Pancreas (tissue), 10 donors: ENCODE results near the gene KRT37. TPM values are rescaled to one million over a fixed set of nuclear protein-coding genes. Genes with fewer than 3 reads are reported as not detected.

Source experiments
- ATAC-seq, 4 donors: fragments of 200-7000 bp; cut with Tn5 transposase; one replicate each; pipeline versions ENCODE4 v1.8.0 to v1.9.1; 2020; ENCODE audit warnings: mild to moderate bottlenecking in 4 of 4, moderate library complexity in 4 of 4
- DNase-seq, 6 donors: peaks; one replicate each; pipeline ENCODE4 v3.0.0-alpha.2; 2020
- FAIRE-seq: peaks from 2 replicates; lab custom pipeline; 2012; peaks lifted over from hg19 to GRCh38; lab: Jason Lieb, UNC
- H3K27ac ChIP-seq, 4 donors: fragments of 200-600 bp; sonication (generic); 1 replicate in 3 of 4; 2 replicates in 1 of 4; pipeline versions ENCODE4 v1.5.0 to v1.8.0; 2020
- H3K27me3 ChIP-seq, 4 donors: fragments of 200-600 bp; one replicate each; pipeline ENCODE4 v1.8.0; 2021
- H3K36me3 ChIP-seq, 3 donors: fragments of 200-600 bp; sonication (generic) in 1 of 3; one replicate each; pipeline versions ENCODE4 v1.5.0 to v1.8.0; 2020 to 2021
- H3K4me1 ChIP-seq, 3 donors: fragments of 200-600 bp; one replicate each; pipeline ENCODE4 v1.8.0; 2021
- H3K4me3 ChIP-seq, 4 donors: fragments of 200-600 bp; sonication (generic) in 2 of 4; one replicate each; pipeline versions ENCODE4 v1.5.0 to v1.8.0; 2020 to 2021
- H3K9me3 ChIP-seq, 4 donors: fragments of 200-600 bp; one replicate each; pipeline ENCODE4 v1.8.0; 2021
- CTCF ChIP-seq, 4 donors: fragments of 200-600 bp; sonication (generic) in 3 of 4; IDR thresholded peaks; one replicate each; pipeline versions ENCODE4 v1.5.0 to v1.8.0; 2021; ENCODE audit warnings: antibody characterized with exemption in 4 of 4
- WGBS, 2 donors: extraction: QIAGEN DNeasy Blood & Tissue Kit; methylation state at CpG; one replicate each; pipeline ENCODE4 v1.1.7; 2013; 5-methylcytosine and 5-hydroxymethylcytosine counted together
- intact Hi-C, 3 donors: fragments of 100-400 bp; cut with DNase I; formaldehyde crosslinking; loops; one replicate each; pipeline versions ENCODE4 v1.11.1 to v1.14.2; 2022
- polyA plus RNA-seq, 2 donors: library from polyadenylated mRNA; stranded (reverse); fragments of 200-250 nt; gene quantifications; one replicate each; pipeline ENCODE4 v1.2.3, GENCODE V29; 2013
- total RNA-seq, 6 donors: library from RNA; stranded (reverse); fragmentation: NEBNext Ultra II Directional in 4 of 6; extraction: Animal tissue kit (Norgen Biotek cat#: 25700) in 4 of 6; gene quantifications; one replicate each; pipeline versions ENCODE4 v1.2.1 to v1.2.4, GENCODE V29; 2021 to 2023
- donor health status: healthy with polysubstance abuse.
- donor health status: DM: no; HTN: no; CAD: no; lungs with moderate emphysema.
- donor health status: DM: no; HTN: no; CAD: no.
- donor health status: control.
- donor health status: control.
- donor health status: Bipolar disorder and iron deficiency.
- donor health status: DM: yes; HTN: yes; CAD: no.
- donor health status: DM: no; HTN: no; CAD: no.
- donor health status: DM: no; HTN: no; CAD: no.
- donor health status: DM: yes; HTN: yes; CAD: no.

Gene KRT37
- total and polyA plus RNA-seq, 8 donors: not detected

DNA sequence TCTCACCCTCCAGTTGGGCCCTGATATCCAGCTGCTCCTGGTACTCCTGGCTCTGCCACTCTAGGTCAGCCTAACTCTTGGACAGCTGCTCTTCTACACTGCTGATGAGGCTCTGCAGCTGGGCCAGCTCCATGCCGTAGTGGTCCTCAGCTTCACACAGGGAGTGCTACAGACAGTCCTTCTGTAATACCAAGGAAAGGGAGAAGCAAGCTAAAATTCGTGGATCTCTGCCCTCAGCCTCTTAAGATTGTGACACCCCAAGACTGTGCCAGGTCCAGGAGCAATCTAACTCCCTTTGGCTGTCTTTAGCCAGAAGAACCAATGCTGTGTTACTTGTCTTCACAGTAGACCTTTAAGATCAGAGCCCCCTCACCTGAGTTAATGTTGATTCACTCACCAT lies 24.1 kb upstream of the KRT37 start:
- no peaks in the 10 kb centered on the region for H3K27me3 ChIP-seq
- no peaks in the 10 kb centered on the region for H3K4me1 ChIP-seq
- no peak for DNase-seq
- H3K4me3 ChIP-seq: no peak overlapping the region
- H3K9me3 ChIP-seq: no peaks in the 10 kb centered on the region
- ATAC-seq: no peak
- TF ChIP-seq CTCF (IDR thresholded peaks at IDR 0.05): no peak
- FAIRE-seq: no peak
- 31 to 48% methylated on average over 2 of the region's 2 CpGs for WGBS, 2 donors
- no peak overlapping the region for H3K27ac ChIP-seq
- no peaks in the 10 kb centered on the region for H3K36me3 ChIP-seq
- intact Hi-C loops: no loop called here

- TF ChIP-seq CTCF (IDR thresholded peaks at IDR 0.05): no peak
- FAIRE-seq (no peak), DNase-seq (no peak), ATAC-seq (no peak)
- no peaks in the 10 kb centered on the region for H3K4me1 ChIP-seq
- H3K27ac ChIP-seq: no peak overlapping the region
- H3K27me3 ChIP-seq: no peaks in the 10 kb centered on the region
- 36 to 53% methylated on average over 2 of the region's 2 CpGs for WGBS, 2 donors
- no peaks in the 10 kb centered on the region for H3K36me3 ChIP-seq
- H3K9me3 ChIP-seq: no peaks in the 10 kb centered on the region
- H3K4me3 ChIP-seq: no peak overlapping the region
- intact Hi-C loops: no loop called here
Observed at GRCh38 chr17:41446806-41447205, 22.4 kb upstream of the KRT37 start.

GRCh38 chr17:41444640-41445039 lies 20.3 kb upstream of the KRT37 start:
- Histone ChIP-seq H3K27ac (no peak overlapping the region), H3K27me3 (no peaks in the 10 kb centered on the region), H3K4me1 (no peaks in the 10 kb centered on the region), H3K4me3 (no peak overlapping the region), H3K9me3 (no peaks in the 10 kb centered on the region), H3K36me3 (no peaks in the 10 kb centered on the region)
- DNase-seq (no peak), FAIRE-seq (no peak), ATAC-seq (no peak)
- WGBS, 2 donors: 45 to 56% methylated on average over 3 of the region's 3 CpGs
- TF ChIP-seq CTCF (IDR thresholded peaks at IDR 0.05): no peak
- intact Hi-C loops: no loop called here

DNA sequence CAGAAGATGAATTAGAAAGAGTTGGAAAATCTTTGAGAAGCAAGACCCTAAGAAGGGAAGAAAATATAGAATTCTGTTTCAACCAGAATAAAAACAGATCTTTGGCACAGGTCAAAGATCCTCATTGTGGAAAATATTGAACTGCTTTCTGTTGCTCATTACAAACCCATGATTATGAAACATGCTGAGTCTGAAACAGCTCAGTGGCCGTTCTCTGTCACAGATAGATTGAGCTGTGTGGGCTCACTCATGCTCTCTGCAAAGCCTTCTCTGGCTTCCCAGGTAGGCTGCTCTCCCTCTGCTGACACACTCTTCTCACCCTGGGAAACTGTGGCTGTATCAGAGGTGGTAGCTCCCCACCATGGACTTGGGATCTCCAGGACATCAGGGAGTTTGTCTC lies 19.8 kb upstream of the KRT37 start:
- no peak for DNase-seq
- Histone ChIP-seq H3K4me3 (no peak overlapping the region), H3K9me3 (no peaks in the 10 kb centered on the region), H3K4me1 (no peaks in the 10 kb centered on the region), H3K27ac (no peak overlapping the region), H3K36me3 (no peaks in the 10 kb centered on the region), H3K27me3 (no peaks in the 10 kb centered on the region)
- intact Hi-C loops: no loop called here
- 18 to 24% methylated on average over 1 of the region's 1 CpG for WGBS, 2 donors
- ATAC-seq: no peak
- no peak for TF ChIP-seq CTCF (IDR thresholded peaks at IDR 0.05)
- FAIRE-seq: no peak

DNA sequence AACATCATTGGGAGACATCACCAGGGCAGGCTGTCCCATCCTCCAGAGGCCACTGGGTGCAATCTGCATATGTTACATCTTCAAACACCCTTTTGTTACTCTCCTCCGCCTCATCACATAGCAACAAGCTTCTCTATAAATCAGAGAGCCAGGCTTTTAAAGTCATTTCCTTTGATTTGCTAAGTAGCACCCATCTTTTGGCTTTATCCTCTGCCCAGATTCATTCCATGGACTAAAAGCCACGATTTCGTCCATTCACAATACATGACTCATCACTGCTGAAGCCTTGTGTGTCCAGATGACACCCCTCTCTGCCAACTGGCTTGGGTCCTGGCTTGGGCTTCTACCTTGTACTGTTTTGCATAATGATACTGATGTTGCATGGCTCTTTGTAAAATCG lies 18.4 kb upstream of the KRT37 start:
- intact Hi-C loops: no loop called here
- Histone ChIP-seq H3K4me1 (no peaks in the 10 kb centered on the region), H3K4me3 (no peak overlapping the region), H3K36me3 (no peaks in the 10 kb centered on the region), H3K9me3 (no peaks in the 10 kb centered on the region), H3K27me3 (no peaks in the 10 kb centered on the region), H3K27ac (no peak overlapping the region)
- FAIRE-seq (no peak), ATAC-seq (no peak), DNase-seq (no peak)
- TF ChIP-seq CTCF (IDR thresholded peaks at IDR 0.05): no peak
- WGBS, 2 donors: 53 to 79% methylated on average over 4 of the region's 4 CpGs
